HepG2 (cell line): Measurements from ENCODE around the gene SNCG.

Experiments
- BHLHE40 ChIP-seq: IDR thresholded peaks from 2 replicates; pipeline ENCODE4 v1.6.1; 2011; ENCODE audit warnings: low read length, improper control_type of control experiment
- EED ChIP-seq: sonication (generic); formaldehyde crosslinking; IDR thresholded peaks from 2 replicates; pipeline ENCODE4 v1.5.0; 2020; ENCODE audit warnings: mild to moderate bottlenecking, missing genetic modification reagents
- HNF4G ChIP-seq, 2 experiments: sonication (generic) in 1 of 2; formaldehyde crosslinking in 1 of 2; IDR thresholded peaks; 2 replicates each; pipeline versions ENCODE4 v1.4.0 to v1.6.1; 2011 to 2020; ENCODE audit warnings: borderline replicate concordance in 2 of 2, low read depth in 2 of 2, mild to moderate bottlenecking in 2 of 2, low read length in 1 of 2, missing genetic modification reagents in 1 of 2, moderate library complexity in 1 of 2
- JUND ChIP-seq: sonication (generic); formaldehyde crosslinking; IDR thresholded peaks from 2 replicates; pipeline ENCODE4 v1.8.0; 2022; ENCODE audit warnings: mild to moderate bottlenecking, missing genetic modification reagents
- POLR2A ChIP-seq, 2 experiments: IDR thresholded peaks; 2 replicates each; pipeline ENCODE4 v1.6.1; 2011; ENCODE audit warnings: low read depth in 2 of 2, low read length in 2 of 2, mild to moderate bottlenecking in 1 of 2, moderate library complexity in 1 of 2; ENCODE audit not compliant: insufficient read depth in 1 of 2
- POLR2AphosphoS2 ChIP-seq: IDR thresholded peaks from 2 replicates; pipeline ENCODE4 v1.6.1; 2011; ENCODE audit warnings: low read depth, low read length, improper control_type of control experiment
- POLR2AphosphoS5 ChIP-seq: IDR thresholded peaks from 2 replicates; pipeline ENCODE4 v1.6.1; 2012; ENCODE audit warnings: low read depth, low read length
- RBM39 ChIP-seq: fragments of 200-400 bp; formaldehyde crosslinking; IDR thresholded peaks from one replicate; pipeline ENCODE4 v1.6.1; 2018; ENCODE audit warnings: antibody characterized with exemption, mild to moderate bottlenecking, low read depth, low read length; ENCODE audit not compliant: poor library complexity, severe bottlenecking
- ZNF7 ChIP-seq: IDR thresholded peaks from 2 replicates; pipeline ENCODE4 v1.6.1; 2016; ENCODE audit warnings: missing biosample characterization, missing genetic modification reagents

DNA sequence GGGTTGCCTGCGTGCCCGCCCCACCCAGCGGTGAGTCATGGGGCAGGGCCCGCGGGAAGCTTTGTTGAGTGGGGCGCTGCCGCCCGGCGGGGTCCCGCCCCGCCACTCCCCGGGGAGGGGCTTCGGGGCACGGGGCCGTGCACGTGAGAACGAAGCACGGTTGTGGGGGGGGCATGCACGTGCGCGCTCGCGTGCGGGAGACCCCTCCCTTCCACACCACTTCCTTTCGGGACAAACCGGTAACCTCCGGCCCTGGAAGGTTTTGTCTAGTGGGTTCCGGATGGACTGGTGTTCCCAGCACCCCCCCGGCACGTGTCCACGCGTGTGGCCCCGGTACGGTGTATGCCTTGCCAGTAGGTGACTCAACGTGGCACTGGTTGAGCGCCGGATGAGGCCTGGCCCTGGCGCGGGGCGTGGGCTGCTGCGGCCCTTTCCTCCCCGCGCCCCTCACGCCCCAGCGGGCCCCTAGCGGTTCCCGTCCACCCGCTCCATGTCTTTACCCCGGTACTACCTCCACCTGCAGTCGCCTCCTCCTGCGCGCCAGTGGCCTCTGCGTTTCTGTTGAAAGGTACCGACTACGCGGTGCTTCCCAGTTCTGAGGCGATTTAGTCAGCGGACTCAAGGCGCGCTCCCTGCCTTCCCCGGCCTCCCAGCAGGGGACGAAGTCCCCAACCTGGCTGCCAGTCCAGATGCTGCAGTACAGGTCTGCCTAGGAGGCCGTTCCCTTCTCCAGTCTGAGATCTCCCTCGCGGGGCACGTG is 13.0 kb downstream of the SNCG start:
- TF ChIP-seq POLR2AphosphoS5 = no peak
- TF ChIP-seq RBM39 = no peak
- TF ChIP-seq POLR2A (IDR thresholded peaks at IDR 0.05; ENCODE audit: insufficient read depth in 1 of 2, low read depth in 2 of 2, low read length in 2 of 2) = no peak
- TF ChIP-seq BHLHE40 = no peak
- no peak for TF ChIP-seq POLR2AphosphoS2
- TF ChIP-seq HNF4G (IDR thresholded peaks at IDR 0.05; ENCODE audit: borderline replicate concordance, low read depth, low read length) = no peak
- TF ChIP-seq HNF4G (CRISPR knock-in tag; IDR thresholded peaks at IDR 0.05; ENCODE audit: borderline replicate concordance, low read depth) = no peak
- no peak for TF ChIP-seq ZNF7
- no peak for TF ChIP-seq EED (CRISPR knock-in tag)
- TF ChIP-seq JUND (CRISPR knock-in tag) = no peak
